Measurements from ENCODE around the gene ZC2HC1B. TPM values are rescaled to one million over a fixed set of nuclear protein-coding genes. Genes with fewer than 3 reads are reported as not detected.

The ZC2HC1B gene
- total and polyA plus RNA-seq, 2 experiments from 2014 or later = not detected

DNA sequence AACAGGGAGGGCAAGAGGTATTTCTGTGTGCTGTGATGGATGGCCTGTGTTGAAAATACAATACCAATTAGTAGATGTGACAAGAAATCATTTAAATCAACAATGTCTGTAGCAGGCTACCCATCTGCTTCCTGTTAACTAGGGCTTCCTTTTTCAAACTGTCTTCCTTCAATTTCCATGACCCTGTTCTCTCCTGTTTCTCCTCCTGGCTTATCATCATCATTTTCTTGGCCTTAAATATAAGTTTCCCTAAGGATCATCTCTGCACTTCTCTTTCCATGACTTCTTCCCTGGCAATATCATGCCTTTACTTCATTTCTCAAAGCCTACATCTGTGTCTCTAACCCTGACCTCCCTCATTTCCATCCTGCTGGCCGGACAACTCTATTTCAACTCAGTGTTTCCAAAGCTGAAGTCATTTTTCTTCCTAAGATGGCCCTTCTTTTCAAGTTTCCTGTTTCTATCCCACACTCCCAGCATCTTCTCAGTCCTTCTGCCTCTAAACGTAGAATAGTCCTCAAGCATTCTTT lies 18.2 kb downstream of the ZC2HC1B start:
- DNase-seq (ENCODE audit: low spot score) = no peak
- TF ChIP-seq, protein P1, sequence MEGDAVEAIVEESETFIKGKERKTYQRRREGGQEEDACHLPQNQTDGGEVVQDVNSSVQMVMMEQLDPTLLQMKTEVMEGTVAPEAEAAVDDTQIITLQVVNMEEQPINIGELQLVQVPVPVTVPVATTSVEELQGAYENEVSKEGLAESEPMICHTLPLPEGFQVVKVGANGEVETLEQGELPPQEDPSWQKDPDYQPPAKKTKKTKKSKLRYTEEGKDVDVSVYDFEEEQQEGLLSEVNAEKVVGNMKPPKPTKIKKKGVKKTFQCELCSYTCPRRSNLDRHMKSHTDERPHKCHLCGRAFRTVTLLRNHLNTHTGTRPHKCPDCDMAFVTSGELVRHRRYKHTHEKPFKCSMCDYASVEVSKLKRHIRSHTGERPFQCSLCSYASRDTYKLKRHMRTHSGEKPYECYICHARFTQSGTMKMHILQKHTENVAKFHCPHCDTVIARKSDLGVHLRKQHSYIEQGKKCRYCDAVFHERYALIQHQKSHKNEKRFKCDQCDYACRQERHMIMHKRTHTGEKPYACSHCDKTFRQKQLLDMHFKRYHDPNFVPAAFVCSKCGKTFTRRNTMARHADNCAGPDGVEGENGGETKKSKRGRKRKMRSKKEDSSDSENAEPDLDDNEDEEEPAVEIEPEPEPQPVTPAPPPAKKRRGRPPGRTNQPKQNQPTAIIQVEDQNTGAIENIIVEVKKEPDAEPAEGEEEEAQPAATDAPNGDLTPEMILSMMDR (IDR thresholded peaks at IDR 0.05; ENCODE audit: poor library complexity) = no peak
- TF ChIP-seq EZH2 (IDR thresholded peaks at IDR 0.05; ENCODE audit: borderline replicate concordance) (no peak), EZH2phosphoT487 (IDR thresholded peaks at IDR 0.05; ENCODE audit: low read depth, severe bottlenecking, unreplicated experiment) (no peak)

DNA sequence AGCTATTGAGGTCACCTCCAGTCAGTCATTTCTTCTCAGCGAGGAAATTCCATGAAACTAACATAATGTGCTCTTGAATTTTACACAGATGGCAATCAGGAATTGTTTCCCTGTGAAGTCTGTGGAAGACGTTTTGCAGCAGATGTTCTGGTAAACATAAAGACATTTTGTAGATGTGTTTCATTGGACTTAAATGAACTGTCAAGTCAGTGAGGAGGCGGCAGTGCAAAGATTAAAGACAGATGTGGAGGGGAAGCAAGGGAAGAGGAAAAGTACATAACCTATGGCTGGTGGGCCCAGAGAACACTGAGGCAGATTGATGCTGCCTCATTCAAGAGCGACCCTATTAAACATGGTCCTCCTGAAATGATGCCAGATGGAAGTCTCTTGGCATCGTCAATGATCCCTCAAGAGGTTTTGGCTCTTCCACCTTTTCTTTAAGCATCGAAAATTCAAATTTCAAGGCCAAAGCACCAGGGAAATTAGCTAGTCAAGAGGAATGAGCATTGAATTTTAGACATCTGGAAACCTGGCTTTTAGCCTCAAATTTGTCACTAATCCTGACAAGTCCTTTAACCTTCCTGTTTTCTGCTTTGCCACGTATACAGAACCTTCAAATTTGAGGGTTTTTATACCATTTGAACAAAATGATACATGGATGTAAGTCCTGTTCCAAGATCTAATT lies 20.1 kb downstream of the ZC2HC1B start:
- 64% methylated on average over 7 of the region's 7 CpGs for WGBS (ENCODE audit: low lambda C conversion rate, missing lambda C conversion rate)
- Histone ChIP-seq H3K4me3 (no peak overlapping the region), H3K79me2 (no peaks in the 10 kb centered on the region), H2AFZ (no peak overlapping the region), H3K9me3 (ENCODE audit: low read depth) (no peaks in the 10 kb centered on the region), H4K20me1 (ENCODE audit: insufficient read depth, poor library complexity, severe bottlenecking) (no peaks in the 10 kb centered on the region), H3K27ac (no peak overlapping the region), H3K4me1 (ENCODE audit: insufficient read depth) (no peaks in the 10 kb centered on the region), H3K27me3 (no peaks in the 10 kb centered on the region), H3K4me2 (no peak overlapping the region), H3K9me2 (replicated peaks; ENCODE audit: insufficient read depth) (no peaks in the 10 kb centered on the region), H3K36me3 (replicated peaks; ENCODE audit: insufficient read depth, low read depth) (no peaks in the 10 kb centered on the region)
- TF ChIP-seq EZH2phosphoT487 (IDR thresholded peaks at IDR 0.05; ENCODE audit: low read depth, severe bottlenecking, unreplicated experiment) (no peak), EZH2 (IDR thresholded peaks at IDR 0.05; ENCODE audit: borderline replicate concordance) (no peak)
- TF ChIP-seq, protein P1 (IDR thresholded peaks at IDR 0.05; ENCODE audit: poor library complexity) = no peak
- no peak for DNase-seq (ENCODE audit: low spot score)

More for the DNA sequence above, 18.2 kb downstream of the ZC2HC1B start:
- Histone ChIP-seq H3K4me1 (ENCODE audit: insufficient read depth) (no peaks in the 10 kb centered on the region), H2AFZ (no peak overlapping the region), H3K79me2 (no peaks in the 10 kb centered on the region), H3K36me3 (replicated peaks; ENCODE audit: insufficient read depth, low read depth) (no peaks in the 10 kb centered on the region), H3K4me3 (no peak overlapping the region), H3K27me3 (no peaks in the 10 kb centered on the region), H3K27ac (no peak overlapping the region), H3K9me3 (ENCODE audit: low read depth) (no peaks in the 10 kb centered on the region), H4K20me1 (ENCODE audit: insufficient read depth, poor library complexity, severe bottlenecking) (no peaks in the 10 kb centered on the region), H3K9me2 (replicated peaks; ENCODE audit: insufficient read depth) (no peaks in the 10 kb centered on the region), H3K4me2 (no peak overlapping the region)
- WGBS (ENCODE audit: low lambda C conversion rate, missing lambda C conversion rate) = 79% methylated on average over 2 of the region's 2 CpGs

DNA sequence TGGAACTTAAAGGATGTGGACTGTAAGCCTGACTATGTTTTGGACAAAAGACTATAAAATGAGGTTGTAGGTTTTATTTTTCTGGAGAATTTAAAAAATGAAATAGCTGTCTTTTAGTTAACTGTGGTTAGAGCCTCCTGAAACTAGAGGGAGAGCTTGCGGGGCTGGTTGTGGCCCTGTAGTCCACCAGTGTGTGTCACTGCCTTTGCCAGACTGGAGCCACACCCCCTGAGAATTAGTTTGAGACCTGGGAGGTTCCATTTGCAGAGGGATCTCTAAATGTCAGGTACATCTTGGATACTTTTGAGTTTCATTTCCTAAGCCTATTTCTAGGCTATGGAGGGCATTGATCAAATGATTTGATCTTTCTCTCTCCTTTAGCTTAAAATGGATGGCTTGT lies 20.8 kb downstream of the ZC2HC1B start:
- Histone ChIP-seq H4K20me1 (ENCODE audit: insufficient read depth, poor library complexity, severe bottlenecking) (no peaks in the 10 kb centered on the region), H2AFZ (no peak overlapping the region), H3K27ac (no peak overlapping the region), H3K27me3 (no peaks in the 10 kb centered on the region), H3K9me2 (replicated peaks; ENCODE audit: insufficient read depth) (no peaks in the 10 kb centered on the region), H3K36me3 (replicated peaks; ENCODE audit: insufficient read depth, low read depth) (no peaks in the 10 kb centered on the region), H3K9me3 (ENCODE audit: low read depth) (no peaks in the 10 kb centered on the region), H3K79me2 (no peaks in the 10 kb centered on the region), H3K4me1 (ENCODE audit: insufficient read depth) (no peaks in the 10 kb centered on the region), H3K4me3 (no peak overlapping the region), H3K4me2 (no peak overlapping the region)
- DNase-seq (ENCODE audit: low spot score) = no peak
- TF ChIP-seq, protein P1 (IDR thresholded peaks at IDR 0.05; ENCODE audit: poor library complexity) = no peak
- TF ChIP-seq EZH2phosphoT487 (IDR thresholded peaks at IDR 0.05; ENCODE audit: low read depth, severe bottlenecking, unreplicated experiment) (no peak), EZH2 (IDR thresholded peaks at IDR 0.05; ENCODE audit: borderline replicate concordance) (no peak)
- 90% methylated on average over 1 of the region's 1 CpG for WGBS (ENCODE audit: low lambda C conversion rate, missing lambda C conversion rate)
